Stimulated activated naive CD4-positive, alpha-beta T cell treated with Interleukin-2 at 50 U/mL for 16 hours (primary cell): Measurements from ENCODE around the gene HAUS7.
"Not testable (repeated sequence)": the region's sequence is repeated elsewhere in the genome, so short reads cannot be mapped to it uniquely, and the experiment has no call there.

ENCODE experiments used
- DNase-seq: peaks from one replicate; lab custom pipeline; 2025; lab: John Stamatoyannopoulos, UW

The HAUS7 gene

DNA sequence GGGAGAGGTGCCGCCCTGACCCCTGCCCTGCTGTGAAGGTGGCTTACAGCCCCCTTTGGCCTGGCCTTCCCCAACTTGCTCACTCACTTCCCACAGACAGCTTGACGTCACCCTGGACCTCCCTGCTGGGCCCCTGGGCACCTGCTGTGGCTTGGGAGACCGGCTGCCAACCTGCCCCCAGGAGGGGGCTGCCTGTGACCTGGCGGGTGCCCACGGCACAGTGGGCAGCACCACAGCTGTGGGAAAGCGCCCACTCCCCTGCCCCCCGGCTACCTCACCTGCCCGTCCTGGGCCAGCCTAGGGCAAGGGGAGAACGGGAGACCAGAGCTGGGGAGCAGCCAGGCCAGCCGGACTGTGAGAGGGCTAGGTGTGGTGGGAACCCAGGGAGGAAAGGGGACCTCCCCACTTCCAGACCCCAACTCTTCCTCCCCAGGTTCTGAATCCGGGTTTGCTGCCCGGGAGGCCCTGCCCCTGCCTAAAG, 61.5 kb downstream of the HAUS7 start:
- DNase-seq = no peak

DNA sequence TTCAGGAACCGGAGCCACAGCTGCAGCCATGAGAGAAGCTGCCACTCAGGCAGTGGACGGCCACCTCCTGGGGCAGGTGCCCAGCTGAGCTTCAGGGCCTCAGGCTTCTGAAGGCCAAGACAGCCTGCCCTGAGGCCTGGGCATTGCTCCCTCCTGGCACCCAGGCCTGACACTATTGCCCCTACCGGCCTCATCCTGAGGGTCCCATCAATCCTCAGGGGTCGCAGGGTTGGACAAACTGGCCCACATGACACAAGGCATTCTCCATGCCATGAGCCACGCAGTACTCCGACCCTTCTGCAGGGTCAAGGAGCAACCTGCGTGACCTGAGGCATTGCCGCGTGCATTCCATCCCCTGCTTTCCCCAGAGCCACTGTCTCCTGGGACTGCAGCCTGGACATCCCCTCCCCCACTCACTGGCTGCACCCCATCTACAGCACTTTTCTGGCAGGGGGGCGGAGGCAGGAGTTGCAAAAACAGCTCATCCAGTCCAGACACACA, 62.1 kb downstream of the HAUS7 start:
- DNase-seq = no peak

DNA sequence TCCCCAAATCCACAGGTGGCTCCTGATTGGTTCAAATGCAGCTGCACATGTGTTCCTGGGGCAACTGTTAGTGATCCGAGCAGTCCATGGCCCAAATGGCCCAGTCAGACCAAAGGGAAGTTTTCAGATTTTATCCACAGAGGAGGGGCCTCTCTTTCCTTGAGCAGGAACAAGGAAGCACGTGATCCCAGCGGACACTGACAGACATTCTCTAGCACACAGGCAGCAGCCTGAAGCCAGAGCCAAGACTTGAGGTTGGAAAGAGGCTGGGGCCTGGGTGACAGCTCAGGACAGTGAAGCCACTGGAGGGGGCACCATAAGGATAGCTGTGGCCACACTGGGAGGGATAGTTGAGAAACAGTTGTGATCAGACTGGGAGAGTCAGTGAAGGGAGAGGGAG, 62.6 kb downstream of the HAUS7 start:
- no peak for DNase-seq

DNA sequence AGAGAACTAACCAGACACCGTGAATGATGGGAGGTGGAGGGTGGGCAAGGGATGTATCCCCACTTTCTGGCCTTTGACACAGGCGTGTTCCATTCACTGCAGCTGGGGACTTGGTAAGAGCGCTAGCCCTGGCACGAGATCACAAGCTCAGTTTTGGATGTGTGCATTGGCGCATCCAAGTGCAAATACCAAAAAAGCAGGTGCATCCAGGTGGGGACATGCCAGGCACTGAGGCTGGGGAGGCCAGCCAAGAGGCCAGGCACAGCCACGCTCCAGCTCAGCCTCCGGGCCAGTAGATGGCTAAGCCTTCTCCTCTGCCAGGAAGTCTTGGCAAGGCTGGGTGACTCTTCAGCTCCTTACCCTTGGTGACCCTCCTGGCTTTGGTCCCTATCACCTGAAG, 63.5 kb downstream of the HAUS7 start:
- no peak for DNase-seq

DNA sequence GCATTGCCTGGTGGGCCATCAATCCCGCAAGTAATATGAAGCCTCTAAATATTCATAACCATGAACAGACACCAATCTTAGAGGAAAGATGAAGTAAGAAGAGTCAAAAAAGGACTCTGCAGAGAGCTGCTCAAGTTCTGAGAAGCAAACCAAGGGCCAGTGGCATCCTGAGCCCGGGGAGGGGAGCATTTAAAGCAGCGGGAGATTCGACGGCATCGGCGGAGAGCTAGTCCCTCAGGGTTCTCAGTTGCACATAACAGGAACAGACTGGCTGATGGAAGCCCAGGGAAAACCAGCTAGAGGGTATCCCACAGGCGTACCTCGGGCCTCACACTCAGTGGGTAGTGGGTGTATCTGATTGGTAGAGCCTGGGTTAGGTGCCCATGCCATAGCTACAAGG, 64.4 kb downstream of the HAUS7 start:
- no peak for DNase-seq

DNA sequence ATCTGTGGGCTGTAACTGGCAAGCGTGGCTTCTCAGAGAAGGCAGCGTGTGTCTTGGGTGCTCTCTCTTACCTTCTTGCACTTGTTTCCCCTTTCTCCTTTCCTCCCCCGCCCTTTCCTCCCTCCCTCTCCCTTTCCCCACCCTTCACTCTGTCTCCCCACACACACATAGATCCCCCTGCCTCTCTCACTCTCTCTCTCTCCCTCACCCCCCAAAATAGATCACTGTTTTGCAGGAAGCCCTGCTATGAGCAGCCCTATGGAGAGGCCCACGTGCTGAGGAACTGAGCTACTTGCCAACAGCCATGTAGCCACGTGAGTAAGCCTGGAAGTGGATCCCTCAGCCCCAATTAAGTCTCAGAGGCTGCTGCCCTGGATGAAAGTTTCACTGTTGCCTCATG, 65.0 kb downstream of the HAUS7 start:
- no peak for DNase-seq

DNA sequence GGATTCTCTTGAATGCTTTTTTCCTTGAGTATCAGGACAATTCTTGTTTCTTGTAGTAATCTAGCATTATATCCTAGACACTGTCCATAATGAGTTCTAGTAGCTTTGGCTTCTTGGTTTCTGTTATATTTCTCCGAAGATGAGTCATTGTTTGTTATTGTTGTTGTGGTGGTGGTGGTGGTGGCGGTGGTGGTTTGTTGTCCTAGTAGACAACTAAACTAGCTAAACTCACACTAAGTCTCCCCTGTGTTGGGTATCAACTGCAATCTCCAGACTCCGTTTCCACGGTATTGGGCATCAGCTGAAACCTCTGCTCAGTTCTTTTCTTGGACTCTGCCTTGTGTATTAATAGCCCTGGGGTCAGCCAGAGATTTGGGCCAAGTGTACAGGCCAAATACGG, 66.0 kb downstream of the HAUS7 start:
- not testable (repeated sequence) for DNase-seq

DNA sequence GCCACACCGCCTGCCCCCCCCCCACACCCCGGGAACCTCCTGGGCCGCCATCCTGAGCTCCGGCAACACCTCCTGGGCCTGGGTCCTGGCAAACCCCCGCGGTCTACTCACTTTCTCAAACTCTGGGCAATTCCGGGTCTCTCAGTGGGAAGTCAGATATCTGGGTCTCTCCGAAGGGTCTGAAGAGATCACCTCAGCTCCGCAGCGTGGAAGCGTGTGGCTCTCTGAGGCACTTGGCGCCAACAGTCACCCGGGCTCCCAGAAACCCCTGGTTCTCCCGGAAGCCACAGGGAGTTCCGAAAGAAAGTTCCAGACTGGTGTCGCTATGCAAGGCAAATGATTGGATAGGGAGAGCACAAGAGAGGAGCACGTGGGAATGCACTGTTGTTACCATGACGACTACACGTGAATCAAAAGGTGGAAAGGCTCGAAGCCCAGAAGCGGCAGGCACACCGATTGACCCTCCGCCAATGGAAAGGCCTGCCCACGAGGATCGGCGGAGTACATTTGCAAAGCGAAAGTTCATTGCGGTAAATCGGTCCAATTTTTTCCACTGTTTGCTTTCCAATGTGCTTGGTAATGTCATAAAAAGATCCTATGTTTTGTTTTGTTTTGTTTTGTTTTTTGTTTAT, 69.1 kb downstream of the HAUS7 start, which contains the start of gene PNMA6E:
Gene PNMA6E, minus strand, starts transcription at position 218 of the 632 bp plus-strand sequence. CDS start 2,501 bp downstream, outside the sequence.
- DNase-seq = no peak

DNA sequence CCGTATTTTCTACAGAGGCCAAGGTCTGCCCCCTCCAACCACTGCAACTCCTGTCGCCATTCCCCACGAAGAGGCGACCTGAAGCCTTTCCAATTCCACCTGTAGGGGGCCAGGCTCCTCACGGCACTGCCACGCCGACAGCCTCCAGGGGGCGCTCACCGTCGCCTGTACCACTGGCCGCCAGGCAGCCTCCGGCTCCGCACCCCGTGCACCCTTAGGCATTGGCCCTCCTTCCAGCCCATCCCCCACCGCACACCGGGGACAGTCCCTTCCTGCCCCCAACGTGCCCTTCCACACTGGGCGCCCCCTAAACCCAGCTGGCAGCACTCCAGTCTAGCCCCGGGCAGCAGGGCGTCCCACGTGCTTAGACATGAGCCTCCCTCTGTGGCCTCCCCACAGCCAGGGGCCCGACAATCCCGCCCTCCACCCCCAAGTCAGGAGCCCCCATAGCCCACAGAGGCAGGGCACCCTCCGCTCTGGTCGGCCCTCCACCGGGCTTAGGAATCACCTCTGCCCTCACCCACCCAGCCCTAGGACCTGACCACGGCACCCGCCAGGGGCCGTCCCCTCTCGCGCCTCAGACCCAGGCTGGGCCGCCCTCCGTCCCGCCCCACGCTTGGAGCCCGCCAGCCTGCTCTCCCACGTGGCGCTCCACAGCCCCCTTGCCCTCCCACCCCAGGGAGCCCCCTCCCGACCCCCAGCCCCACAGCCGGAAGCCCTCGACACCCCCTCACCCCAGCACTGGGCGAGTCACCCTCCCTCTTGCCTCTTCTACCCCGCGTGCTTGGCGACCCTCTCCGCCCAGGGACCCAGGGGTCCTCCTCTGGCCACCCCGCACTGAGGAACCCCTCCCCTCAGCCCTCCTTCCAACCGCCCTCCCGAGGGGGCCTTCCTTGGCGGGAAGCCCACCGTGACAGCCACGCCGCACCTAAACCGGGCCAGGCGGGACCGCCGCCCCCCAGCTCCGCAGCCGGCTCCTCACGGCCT, 69.9 kb downstream of the HAUS7 start:
- peak; percentile 16 for DNase-seq

DNA sequence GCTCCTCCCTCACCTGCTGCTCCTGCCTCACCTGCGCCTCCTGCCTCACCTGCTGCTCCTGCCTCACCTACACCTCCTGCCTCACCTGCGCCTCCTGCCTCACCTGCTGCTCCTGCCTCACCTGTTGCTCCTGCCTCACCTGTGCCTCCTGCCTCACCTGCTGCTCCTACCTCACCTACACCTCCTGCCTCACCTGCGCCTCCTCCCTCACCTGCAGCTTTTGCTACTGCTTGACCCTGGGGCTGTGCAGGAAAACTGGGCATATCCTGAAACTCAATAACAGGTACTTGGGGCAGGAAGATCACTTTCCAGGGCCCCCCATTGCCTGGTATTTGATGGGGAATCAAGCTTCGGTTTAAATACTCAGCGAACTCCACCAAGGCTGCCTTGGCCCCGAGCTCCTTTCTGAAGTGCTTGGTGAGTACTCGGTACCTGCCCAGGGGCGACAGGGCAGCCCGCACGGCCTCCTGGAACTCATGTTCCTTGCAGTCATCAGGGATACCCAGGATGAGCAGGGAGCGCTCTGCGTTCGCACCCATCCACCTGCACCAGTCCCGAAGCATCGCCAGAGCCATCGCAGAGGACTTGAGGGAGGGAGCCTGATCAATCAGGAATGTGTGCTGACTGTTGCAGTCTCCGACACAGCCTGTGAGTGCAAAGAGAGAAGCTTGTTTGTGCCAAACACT, 72.0 kb downstream of the HAUS7 start:
- DNase-seq = no peak
